Neuronal stem cell (in vitro differentiated cells): Measurements from ENCODE around the gene LSP1.
A peak's percentile ranks its signal among the peaks of the same experiment; 100 is the strongest.

ENCODE experiments used
- DNase-seq: peaks from one replicate; pipeline ENCODE4 v3.0.0-alpha.2; 2013; ENCODE audit warnings: low spot score
- H2AFZ ChIP-seq: one replicate; pipeline ENCODE4 v1.6.1; 2013; ENCODE audit warnings: mild to moderate bottlenecking, low read length, inconsistent platforms
- H2AK5ac ChIP-seq: 2 replicates; pipeline ENCODE4 v1.6.1; 2013; ENCODE audit warnings: low read depth, mild to moderate bottlenecking, inconsistent platforms, low read length, moderate library complexity, mixed read lengths
- H2BK120ac ChIP-seq: 2 replicates; pipeline ENCODE4 v1.6.1; 2013; ENCODE audit warnings: low read depth, mild to moderate bottlenecking, inconsistent platforms, low read length, moderate library complexity, mixed read lengths
- H2BK12ac ChIP-seq: one replicate; pipeline ENCODE4 v1.6.1; 2013; ENCODE audit warnings: low read length, inconsistent platforms
- H2BK15ac ChIP-seq: 2 replicates; pipeline ENCODE4 v1.6.1; 2013; ENCODE audit warnings: mild to moderate bottlenecking, low read length, inconsistent platforms, mixed read lengths
- H2BK5ac ChIP-seq: one replicate; pipeline ENCODE4 v1.6.1; 2013; ENCODE audit warnings: inconsistent platforms, mild to moderate bottlenecking, low read length, moderate library complexity
- H3K14ac ChIP-seq: one replicate; pipeline ENCODE4 v1.6.1; 2013; ENCODE audit warnings: low read length, inconsistent platforms
- H3K18ac ChIP-seq: 2 replicates; pipeline ENCODE4 v1.6.1; 2013; ENCODE audit warnings: low read length, inconsistent platforms
- H3K23ac ChIP-seq: 2 replicates; pipeline ENCODE4 v1.6.1; 2013; ENCODE audit warnings: low read depth, mild to moderate bottlenecking, mixed read lengths, low read length, inconsistent platforms; ENCODE audit not compliant: poor library complexity
- H3K27ac ChIP-seq: replicated peaks from 3 replicates; pipeline ENCODE4 v1.5.1; 2013; ENCODE audit warnings: low read length, inconsistent platforms
- H3K27me3 ChIP-seq, 3 experiments: 2 replicates each; pipeline ENCODE4 v1.6.1; 2013; ENCODE audit warnings: low read length in 3 of 3, mild to moderate bottlenecking in 2 of 3, inconsistent platforms in 1 of 3, low read depth in 1 of 3, mixed read lengths in 1 of 3, moderate library complexity in 1 of 3; ENCODE audit not compliant: control insufficient read depth in 3 of 3, insufficient read depth in 3 of 3
- H3K36me3 ChIP-seq, 2 donors: replicated peaks in 1 of 2; 2 replicates each; pipeline ENCODE4 v1.6.1; 2013; ENCODE audit warnings: low read length in 2 of 2; ENCODE audit not compliant: control insufficient read depth in 2 of 2, insufficient read depth in 2 of 2
- H3K4ac ChIP-seq: 2 replicates; pipeline ENCODE4 v1.6.1; 2013; ENCODE audit warnings: inconsistent platforms, mild to moderate bottlenecking, low read length, moderate library complexity
- H3K4me1 ChIP-seq, 2 donors: 1 replicate in 1 of 2; 2 replicates in 1 of 2; pipeline ENCODE4 v1.6.1; 2013; ENCODE audit warnings: low read length in 2 of 2, low read depth in 1 of 2; ENCODE audit not compliant: control insufficient read depth in 2 of 2, insufficient read depth in 1 of 2
- H3K4me2 ChIP-seq: one replicate; pipeline ENCODE4 v1.6.1; 2013; ENCODE audit warnings: mild to moderate bottlenecking, low read length, inconsistent platforms; ENCODE audit not compliant: insufficient read depth, poor library complexity, severe bottlenecking
- H3K4me3 ChIP-seq, 2 donors: 2 replicates each; pipeline ENCODE4 v1.5.1; 2013; ENCODE audit warnings: low read length in 2 of 2, mild to moderate bottlenecking in 2 of 2, inconsistent platforms in 1 of 2, moderate library complexity in 1 of 2
- H3K79me1 ChIP-seq: one replicate; pipeline ENCODE4 v1.6.1; 2013; ENCODE audit warnings: low read depth, mild to moderate bottlenecking, inconsistent platforms, low read length, moderate library complexity
- H3K9ac ChIP-seq: one replicate; pipeline ENCODE4 v1.6.1; 2013; ENCODE audit warnings: mild to moderate bottlenecking, low read depth, low read length, inconsistent platforms; ENCODE audit not compliant: poor library complexity
- H3K9me3 ChIP-seq, 2 donors: replicated peaks in 1 of 2; 2 replicates each; pipeline versions ENCODE3 to v1.6.1; 2013; ENCODE audit warnings: low read length in 2 of 2, mild to moderate bottlenecking in 2 of 2, inconsistent platforms in 1 of 2, low read depth in 1 of 2, mixed read lengths in 1 of 2, moderate library complexity in 1 of 2; ENCODE audit not compliant: control insufficient read depth in 2 of 2, insufficient read depth in 1 of 2
- H4K8ac ChIP-seq: one replicate; pipeline ENCODE4 v1.6.1; 2013; ENCODE audit warnings: low read depth, mild to moderate bottlenecking, inconsistent platforms, low read length, moderate library complexity
- H4K91ac ChIP-seq: one replicate; pipeline ENCODE4 v1.6.1; 2013; ENCODE audit warnings: low read length, low read depth, mild to moderate bottlenecking, inconsistent platforms; ENCODE audit not compliant: poor library complexity
- WGBS, 2 donors: extraction: QIAGEN DNeasy Blood & Tissue Kit; methylation state at CpG; one replicate each; pipeline ENCODE4 v1.1.7; 2013; ENCODE audit warnings: missing lambda C conversion rate in 2 of 2, mixed read lengths in 1 of 2; ENCODE audit not compliant: insufficient read length in 2 of 2, insufficient replicate concordance in 1 of 2; ENCODE audit errors: extremely low coverage in 2 of 2; 5-methylcytosine and 5-hydroxymethylcytosine counted together

The LSP1 gene

DNA sequence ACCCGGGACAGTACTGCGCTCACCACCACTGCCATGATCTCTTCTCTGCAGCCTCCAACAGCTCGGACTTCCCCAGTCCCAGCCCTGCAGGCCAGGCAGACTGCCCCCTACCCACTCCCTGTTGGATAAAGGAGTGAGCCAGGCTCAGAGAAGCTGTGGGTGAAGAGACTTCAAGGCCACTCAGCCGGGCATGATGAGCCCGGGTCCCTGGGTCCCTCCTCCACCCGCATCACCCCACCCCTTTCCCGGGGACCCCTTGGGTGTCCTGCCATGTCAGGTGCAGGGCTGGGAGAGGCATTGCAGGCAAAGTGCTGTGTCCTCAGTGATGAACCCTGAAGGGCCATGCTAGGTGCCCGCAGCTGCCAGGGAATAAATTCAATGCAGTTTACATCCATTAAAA lies 14.5 kb downstream of the LSP1 start:
- no peak overlapping the region for H3K9ac ChIP-seq
- H3K4me2 ChIP-seq: no peak overlapping the region
- no peak overlapping the region for H2BK120ac ChIP-seq
- DNase-seq: no peak
- no peaks in the 10 kb centered on the region for H3K36me3 ChIP-seq
- whole genome bisulfite sequencing, 2 donors: no CpG with 5 or more reads among the region's 8 CpGs
- H3K4ac ChIP-seq: no peak overlapping the region
- no peak overlapping the region for H3K23ac ChIP-seq
- peak overlapping the region; percentile 41 for H2BK12ac ChIP-seq
- H3K79me1 ChIP-seq: no peaks in the 10 kb centered on the region
- H3K27ac ChIP-seq: no peak overlapping the region
- H3K4me1 ChIP-seq: peaks cover 28 to 38% of the 10 kb centered on the region in 2 donors
- no peak overlapping the region for H2BK15ac ChIP-seq
- peak overlapping the region; percentile 66 for H2BK5ac ChIP-seq
- H3K4me3 ChIP-seq: no peak overlapping the region
- H3K18ac ChIP-seq: no peak overlapping the region
- H2AK5ac ChIP-seq: peak overlapping the region; percentile 100
- H4K8ac ChIP-seq: no peak overlapping the region
- H3K27me3 ChIP-seq: peaks cover 0 to 3% (median 0%) of the 10 kb centered on the region in 3 experiments
- H3K9me3 ChIP-seq: no peaks in the 10 kb centered on the region
- peak overlapping the region; percentile 21 for H3K14ac ChIP-seq
- H2AFZ ChIP-seq: no peak overlapping the region
- no peak overlapping the region for H4K91ac ChIP-seq

GRCh38 chr11:1868056-1868635 lies 15.3 kb downstream of the LSP1 start:
- H3K27me3 ChIP-seq: peaks cover 0 to 3% (median 0%) of the 10 kb centered on the region in 3 experiments
- peak overlapping the region; percentile 72 for H4K8ac ChIP-seq
- no peak overlapping the region for H3K4me3 ChIP-seq
- peak overlapping the region; percentile 100 for H2AK5ac ChIP-seq
- no peak overlapping the region for H3K27ac ChIP-seq
- peak overlapping the region; percentile 53 for H3K4ac ChIP-seq
- DNase-seq: no peak
- no CpG with 5 or more reads among the region's 14 CpGs for WGBS, 2 donors
- H4K91ac ChIP-seq: no peak overlapping the region
- no peak overlapping the region for H3K9ac ChIP-seq
- no peaks in the 10 kb centered on the region for H3K9me3 ChIP-seq
- H3K4me1 ChIP-seq: peaks cover 28 to 44% of the 10 kb centered on the region in 2 donors
- H3K23ac ChIP-seq: peak overlapping the region; percentile 55
- H3K36me3 ChIP-seq: no peaks in the 10 kb centered on the region
- H2AFZ ChIP-seq: no peak overlapping the region
- H2BK12ac ChIP-seq: peak overlapping the region; percentile 94
- peak overlapping the region; percentile 93 for H3K18ac ChIP-seq
- H3K4me2 ChIP-seq: no peak overlapping the region
- H2BK120ac ChIP-seq: peak overlapping the region; percentile 87
- peak overlapping the region; percentile 75 for H2BK5ac ChIP-seq
- H2BK15ac ChIP-seq: peak overlapping the region; percentile 81
- peak overlapping the region; percentile 71 for H3K14ac ChIP-seq
- no peaks in the 10 kb centered on the region for H3K79me1 ChIP-seq

DNA sequence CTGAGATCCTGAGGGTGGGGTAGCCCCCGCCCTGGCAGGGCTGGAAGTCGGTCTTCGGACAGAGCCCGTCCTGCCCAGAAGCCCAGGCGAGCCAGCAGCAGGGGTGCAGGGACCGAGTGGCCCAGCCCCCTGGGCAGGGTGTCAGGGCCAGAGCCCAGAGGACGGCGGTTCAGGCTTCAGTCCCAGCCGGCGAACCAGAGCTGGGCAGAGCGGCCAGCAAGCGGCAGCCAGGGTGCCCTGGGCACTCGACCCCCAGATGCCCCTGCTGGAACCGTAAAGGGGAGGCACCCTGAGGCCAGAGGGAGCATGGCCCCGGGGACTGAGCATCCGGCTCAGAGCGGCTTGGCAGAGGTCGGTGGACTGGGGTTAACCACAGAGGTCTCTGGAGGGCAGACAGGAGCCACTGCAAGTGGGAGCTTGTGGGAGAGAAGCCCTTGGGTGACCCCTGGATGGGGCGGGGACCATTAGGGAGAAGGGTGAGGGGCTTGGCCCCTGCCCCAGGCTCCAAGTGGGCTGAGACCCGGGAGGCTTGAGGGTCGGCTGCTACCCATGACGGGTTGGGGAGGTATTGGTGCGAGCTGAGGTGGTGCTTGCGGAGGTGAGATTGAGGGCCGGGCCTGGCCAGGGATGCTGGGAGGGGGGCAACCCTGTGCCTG lies 15.9 kb downstream of the LSP1 start:
- peak overlapping the region; percentile 81 for H2BK15ac ChIP-seq
- H2AFZ ChIP-seq: no peak overlapping the region
- H2BK120ac ChIP-seq: peak overlapping the region; percentile 76
- H3K4me1 ChIP-seq: peaks cover 25 to 42% of the 10 kb centered on the region in 2 donors
- H2BK5ac ChIP-seq: peak overlapping the region; percentile 75
- WGBS, 2 donors: no CpG with 5 or more reads among the region's 25 CpGs
- peaks cover 0 to 3% (median 0%) of the 10 kb centered on the region in 3 experiments for H3K27me3 ChIP-seq
- H3K9me3 ChIP-seq: no peaks in the 10 kb centered on the region
- no peak overlapping the region for H3K27ac ChIP-seq
- H3K23ac ChIP-seq: peak overlapping the region; percentile 55
- H3K14ac ChIP-seq: peak overlapping the region; percentile 94
- no peak overlapping the region for H3K4me2 ChIP-seq
- H4K8ac ChIP-seq: no peak overlapping the region
- H3K9ac ChIP-seq: no peak overlapping the region
- no peaks in the 10 kb centered on the region for H3K36me3 ChIP-seq
- H2AK5ac ChIP-seq: peak overlapping the region; percentile 100
- no peak overlapping the region for H3K4ac ChIP-seq
- H3K18ac ChIP-seq: peak overlapping the region; percentile 93
- no peak for DNase-seq
- H4K91ac ChIP-seq: no peak overlapping the region
- H2BK12ac ChIP-seq: peak overlapping the region; percentile 94
- H3K79me1 ChIP-seq: no peaks in the 10 kb centered on the region
- no peak overlapping the region for H3K4me3 ChIP-seq
